ENCODE results near the gene CETP. TPM values are rescaled to one million over a fixed set of nuclear protein-coding genes. Genes with fewer than 3 reads are reported as not detected.

The CETP gene
- total and polyA plus RNA-seq, 2 of the 13 experiments (the other 11 are each of a cell fraction or from before 2014, with no cell fraction given): 0.31 to 9.8 TPM

GRCh38 chr16:56919099-56919800, 42.5 kb upstream of the CETP start (continued):
- TF ChIP-seq ZBTB10 (CRISPR knock-in tag; IDR thresholded peaks at IDR 0.05; ENCODE audit: borderline replicate concordance): peak; percentile 97
- peak; percentile 85; the same call in 1 of the 2 replicates for TF ChIP-seq ZHX1 (CRISPR knock-in tag; IDR thresholded peaks at IDR 0.05; ENCODE audit: low read depth)
- TF ChIP-seq JUN (CRISPR knock-in tag; IDR thresholded peaks at IDR 0.05): no peak
- TF ChIP-seq ARID3A (IDR thresholded peaks at IDR 0.05; ENCODE audit: low read depth, low read length): peak; percentile 45
- no peak for TF ChIP-seq CHD2 (IDR thresholded peaks at IDR 0.05; ENCODE audit: low read depth, low read length)
- peak; percentile 70; the same call in 1 of the 2 replicates for TF ChIP-seq KAT8 (CRISPR knock-in tag; IDR thresholded peaks at IDR 0.05)
- peak; percentile 50; the same call in 1 of the 2 replicates for TF ChIP-seq ZFP91 (CRISPR knock-in tag; IDR thresholded peaks at IDR 0.05; ENCODE audit: borderline replicate concordance)
- TF ChIP-seq SMAD9 (CRISPR knock-in tag; IDR thresholded peaks at IDR 0.05): no peak
- peak; percentile 22; the same call in 1 of the 2 replicates for TF ChIP-seq RAD21 (CRISPR knock-in tag; IDR thresholded peaks at IDR 0.05)
- TF ChIP-seq FOXA3 (CRISPR knock-in tag; IDR thresholded peaks at IDR 0.05): peak; percentile 94
- TF ChIP-seq PCBP2 (optimal IDR thresholded peaks at IDR 0.05; ENCODE audit: low read depth, low read length, poor library complexity, severe bottlenecking): no peak
- TF ChIP-seq NR0B2 (CRISPR knock-in tag; IDR thresholded peaks at IDR 0.05): no peak
- TF ChIP-seq ZNF546 (CRISPR knock-in tag; conservative IDR thresholded peaks at IDR 0.05): no peak
- peak; percentile 78 for TF ChIP-seq HIC2 (CRISPR knock-in tag; IDR thresholded peaks at IDR 0.05; ENCODE audit: low read depth)
